Measurements from ENCODE around the gene TRABD2A.

The TRABD2A gene

GRCh38 chr2:84839851-84840250 is 41.0 kb downstream of the TRABD2A start:
- Mint-ChIP-seq H3K36me3 (ENCODE audit: low read depth) (peaks cover 4% of the 10 kb centered on the region), H3K9me3 (peaks cover 11% of the 10 kb centered on the region), H3K4me1 (no peaks in the 10 kb centered on the region), H3K27ac (no peak overlapping the region), H3K27me3 (ENCODE audit: low read depth) (peaks cover 11% of the 10 kb centered on the region), H3K4me3 (no peak overlapping the region)
- TF ChIP-seq CTCF (IDR thresholded peaks at IDR 0.05; ENCODE audit: unreplicated experiment in 3 of 3): no peak

- H3K4me1 Mint-ChIP-seq: no peaks in the 10 kb centered on the region
- peaks cover 11% of the 10 kb centered on the region for H3K27me3 Mint-ChIP-seq (ENCODE audit: low read depth)
- peaks cover 11% of the 10 kb centered on the region for H3K9me3 Mint-ChIP-seq
- no peak for TF ChIP-seq CTCF (IDR thresholded peaks at IDR 0.05; ENCODE audit: unreplicated experiment in 3 of 3)
- no peak overlapping the region for H3K27ac Mint-ChIP-seq
- H3K4me3 Mint-ChIP-seq: no peak overlapping the region
- H3K36me3 Mint-ChIP-seq (ENCODE audit: low read depth): peaks cover 4% of the 10 kb centered on the region
Observed at GRCh38 chr2:84838434-84839145, 42.3 kb downstream of the TRABD2A start.

DNA sequence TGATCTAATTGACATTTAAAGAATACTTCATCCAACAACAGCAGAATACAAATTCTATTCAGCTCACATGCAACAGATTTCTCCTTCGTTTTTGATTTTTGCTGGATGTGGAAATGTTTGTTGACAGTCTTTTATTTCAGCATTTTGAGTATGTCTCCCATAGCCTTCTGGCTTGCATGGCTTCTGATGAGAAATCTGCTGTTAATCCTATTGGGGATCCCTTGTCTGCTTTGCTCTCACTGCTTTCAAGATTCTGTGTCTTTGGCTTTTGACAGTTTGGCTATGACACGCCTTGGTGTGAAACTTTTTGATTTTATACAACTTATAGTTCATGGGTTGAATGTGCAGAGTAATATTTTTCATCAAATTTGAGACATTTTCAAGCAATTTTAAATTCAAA is 44.7 kb downstream of the TRABD2A start:
- Mint-ChIP-seq H3K27ac (no peak overlapping the region), H3K4me1 (no peaks in the 10 kb centered on the region), H3K9me3 (peaks cover 11% of the 10 kb centered on the region), H3K4me3 (no peak overlapping the region), H3K36me3 (ENCODE audit: low read depth) (peaks cover 4% of the 10 kb centered on the region), H3K27me3 (ENCODE audit: low read depth) (peaks cover 4% of the 10 kb centered on the region)
- no peak for TF ChIP-seq CTCF (IDR thresholded peaks at IDR 0.05; ENCODE audit: unreplicated experiment in 3 of 3)

DNA sequence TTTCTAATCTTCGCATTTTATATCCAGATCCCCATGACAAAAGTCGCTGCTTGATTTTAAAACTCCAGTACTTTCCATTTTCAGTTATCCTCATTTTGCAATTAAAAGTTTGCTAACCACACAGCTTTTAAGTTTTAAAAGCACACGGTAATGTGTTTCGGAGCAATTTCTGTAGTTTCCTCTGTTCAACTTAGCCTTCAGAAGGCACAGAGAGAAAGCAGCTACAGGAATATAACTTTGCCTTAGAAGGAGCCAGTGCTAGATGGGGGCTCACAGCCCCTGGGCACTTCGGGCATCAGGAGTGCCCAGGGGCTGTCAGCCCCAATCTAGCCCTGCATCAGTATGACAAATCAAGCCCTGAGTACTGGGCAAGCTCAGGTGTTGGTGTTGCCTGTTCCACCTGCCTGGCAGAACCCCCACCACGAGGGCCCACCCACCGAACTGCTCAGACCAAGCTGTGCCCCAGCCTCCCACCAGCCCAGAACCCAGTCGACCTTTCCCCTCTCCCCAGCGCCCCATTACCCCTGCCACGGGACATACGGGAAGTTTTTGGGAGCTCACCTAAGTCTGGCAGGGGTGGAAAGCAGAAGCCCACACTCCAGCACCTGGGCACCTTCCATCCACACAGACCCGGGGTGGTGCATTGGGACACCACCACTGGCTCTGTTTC is 47.3 kb downstream of the TRABD2A start:
- Mint-ChIP-seq H3K36me3 (ENCODE audit: low read depth) (peaks cover 4% of the 10 kb centered on the region), H3K27me3 (ENCODE audit: low read depth) (peaks cover 2% of the 10 kb centered on the region), H3K4me1 (no peaks in the 10 kb centered on the region), H3K27ac (no peak overlapping the region), H3K9me3 (peaks cover 11% of the 10 kb centered on the region), H3K4me3 (no peak overlapping the region)
- TF ChIP-seq CTCF (IDR thresholded peaks at IDR 0.05; ENCODE audit: unreplicated experiment in 3 of 3): no peak

DNA sequence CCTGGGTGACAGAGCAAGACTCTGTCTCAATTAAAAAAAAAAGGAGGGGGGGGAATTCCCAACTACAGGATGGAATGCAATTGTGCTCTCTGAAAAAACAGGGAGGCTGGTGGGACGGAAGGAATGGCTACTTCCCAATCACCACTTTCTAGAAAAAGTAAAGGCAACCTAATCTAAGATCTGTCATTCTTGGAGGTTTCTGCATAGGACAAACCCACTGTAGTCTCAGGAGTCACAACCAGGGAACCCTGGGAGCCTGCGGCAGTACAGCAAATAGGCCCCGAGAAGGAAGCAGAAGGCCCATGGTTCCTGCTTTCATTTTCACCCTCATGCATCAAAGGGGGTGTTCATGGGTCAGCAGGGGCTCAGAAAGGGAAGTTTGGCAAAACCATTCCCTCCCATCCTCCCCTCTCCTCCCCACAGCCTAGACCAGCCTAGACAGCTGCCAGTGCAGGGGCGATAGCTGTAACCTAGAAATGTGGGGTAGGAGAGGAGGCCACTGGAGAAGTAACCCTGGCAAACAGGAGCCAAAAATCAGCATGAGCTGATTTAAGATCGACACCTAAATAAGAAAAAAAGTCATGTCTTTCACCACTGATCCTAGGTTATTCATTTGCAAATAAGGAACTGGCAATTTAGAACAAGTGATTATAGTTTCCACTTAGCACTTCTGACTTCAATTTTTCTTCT is 48.0 kb downstream of the TRABD2A start:
- peaks cover 4% of the 10 kb centered on the region for H3K36me3 Mint-ChIP-seq (ENCODE audit: low read depth)
- no peak overlapping the region for H3K27ac Mint-ChIP-seq
- peaks cover 4% of the 10 kb centered on the region for H3K27me3 Mint-ChIP-seq (ENCODE audit: low read depth)
- H3K4me1 Mint-ChIP-seq: no peaks in the 10 kb centered on the region
- peaks cover 11% of the 10 kb centered on the region for H3K9me3 Mint-ChIP-seq
- no peak for TF ChIP-seq CTCF (IDR thresholded peaks at IDR 0.05; ENCODE audit: unreplicated experiment in 3 of 3)
- no peak overlapping the region for H3K4me3 Mint-ChIP-seq
